Measurements from ENCODE around the gene TMC4. TPM values are rescaled to one million over a fixed set of nuclear protein-coding genes. Genes with fewer than 3 reads are reported as not detected.
"Not testable (repeated sequence)": the region's sequence is repeated elsewhere in the genome, so short reads cannot be mapped to it uniquely, and the experiment has no call there.

Gene TMC4
- total and polyA plus RNA-seq, 2 experiments from 2014 or later, result 40.3 to 94.4 TPM

- Histone ChIP-seq H3K79me2 (peaks cover 19% of the 10 kb centered on the region), H3K36me3 (replicated peaks; ENCODE audit: insufficient read depth, low read depth) (no peaks in the 10 kb centered on the region), H2AFZ (no peak overlapping the region), H3K27me3 (no peaks in the 10 kb centered on the region), H3K27ac (peak overlapping the region; percentile 81), H3K9me2 (replicated peaks; ENCODE audit: insufficient read depth) (no peaks in the 10 kb centered on the region), H3K4me2 (peak overlapping the region; percentile 54), H3K9me3 (ENCODE audit: low read depth) (no peaks in the 10 kb centered on the region), H3K4me3 (no peak overlapping the region), H3K4me1 (ENCODE audit: insufficient read depth) (peaks cover 3% of the 10 kb centered on the region), H4K20me1 (ENCODE audit: insufficient read depth, poor library complexity, severe bottlenecking) (no peaks in the 10 kb centered on the region)
- WGBS (ENCODE audit: low lambda C conversion rate, missing lambda C conversion rate), result 82% methylated on average over 11 of the region's 11 CpGs
- peak; percentile 74 for DNase-seq (ENCODE audit: low spot score)
- TF ChIP-seq CTCF (IDR thresholded peaks at IDR 0.05; ENCODE audit: poor library complexity) (no peak), EZH2phosphoT487 (IDR thresholded peaks at IDR 0.05; ENCODE audit: low read depth, severe bottlenecking, unreplicated experiment) (no peak), EZH2 (IDR thresholded peaks at IDR 0.05; ENCODE audit: borderline replicate concordance) (no peak)
Observed at GRCh38 chr19:54186934-54187381, 14.0 kb upstream of the TMC4 start.

- H3K4me1 ChIP-seq (ENCODE audit: insufficient read depth), result no peaks in the 10 kb centered on the region
- H3K27me3 ChIP-seq, result no peaks in the 10 kb centered on the region
- H3K27ac ChIP-seq, result peak overlapping the region; percentile 81
- no peak for TF ChIP-seq EZH2 (IDR thresholded peaks at IDR 0.05; ENCODE audit: borderline replicate concordance)
- TF ChIP-seq EZH2phosphoT487 (IDR thresholded peaks at IDR 0.05; ENCODE audit: low read depth, severe bottlenecking, unreplicated experiment), result no peak
- TF ChIP-seq CTCF (IDR thresholded peaks at IDR 0.05; ENCODE audit: poor library complexity), result no peak
- H3K4me2 ChIP-seq, result no peak overlapping the region
- no peaks in the 10 kb centered on the region for H3K9me3 ChIP-seq (ENCODE audit: low read depth)
- H3K36me3 ChIP-seq (replicated peaks; ENCODE audit: insufficient read depth, low read depth), result no peaks in the 10 kb centered on the region
- no peaks in the 10 kb centered on the region for H3K9me2 ChIP-seq (replicated peaks; ENCODE audit: insufficient read depth)
- no peak overlapping the region for H3K4me3 ChIP-seq
- peaks cover 19% of the 10 kb centered on the region for H3K79me2 ChIP-seq
- 98% methylated on average over 8 of the region's 8 CpGs for WGBS (ENCODE audit: low lambda C conversion rate, missing lambda C conversion rate)
- no peak for DNase-seq (ENCODE audit: low spot score)
- no peaks in the 10 kb centered on the region for H4K20me1 ChIP-seq (ENCODE audit: insufficient read depth, poor library complexity, severe bottlenecking)
- H2AFZ ChIP-seq, result no peak overlapping the region
Observed at GRCh38 chr19:54186351-54186750, 13.4 kb upstream of the TMC4 start.

GRCh38 chr19:54183431-54183830 is 10.5 kb upstream of the TMC4 start:
- no peaks in the 10 kb centered on the region for H3K36me3 ChIP-seq (replicated peaks; ENCODE audit: insufficient read depth, low read depth)
- no peak overlapping the region for H3K4me2 ChIP-seq
- H2AFZ ChIP-seq, result no peak overlapping the region
- 96% methylated on average over 11 of the region's 11 CpGs for WGBS (ENCODE audit: low lambda C conversion rate, missing lambda C conversion rate)
- peaks cover 16% of the 10 kb centered on the region for H3K79me2 ChIP-seq
- H3K27ac ChIP-seq, result no peak overlapping the region
- H3K4me1 ChIP-seq (ENCODE audit: insufficient read depth), result no peaks in the 10 kb centered on the region
- H4K20me1 ChIP-seq (ENCODE audit: insufficient read depth, poor library complexity, severe bottlenecking), result no peaks in the 10 kb centered on the region
- no peak for TF ChIP-seq EZH2phosphoT487 (IDR thresholded peaks at IDR 0.05; ENCODE audit: low read depth, severe bottlenecking, unreplicated experiment)
- TF ChIP-seq EZH2 (IDR thresholded peaks at IDR 0.05; ENCODE audit: borderline replicate concordance), result no peak
- no peak for TF ChIP-seq CTCF (IDR thresholded peaks at IDR 0.05; ENCODE audit: poor library complexity)
- no peaks in the 10 kb centered on the region for H3K27me3 ChIP-seq
- H3K9me3 ChIP-seq (ENCODE audit: low read depth), result no peaks in the 10 kb centered on the region
- no peak for DNase-seq (ENCODE audit: low spot score)
- H3K9me2 ChIP-seq (replicated peaks; ENCODE audit: insufficient read depth), result no peaks in the 10 kb centered on the region
- H3K4me3 ChIP-seq, result no peak overlapping the region

GRCh38 chr19:54181894-54182293 is 8.9 kb upstream of the TMC4 start:
- not testable (repeated sequence) for H4K20me1 ChIP-seq (ENCODE audit: insufficient read depth, poor library complexity, severe bottlenecking); DNase-seq (ENCODE audit: low spot score); H3K4me2 ChIP-seq; H3K27me3 ChIP-seq; H3K9me2 ChIP-seq (replicated peaks; ENCODE audit: insufficient read depth); H3K9me3 ChIP-seq (ENCODE audit: low read depth); H2AFZ ChIP-seq; H3K27ac ChIP-seq; H3K4me3 ChIP-seq; H3K4me1 ChIP-seq (ENCODE audit: insufficient read depth); H3K79me2 ChIP-seq; H3K36me3 ChIP-seq (replicated peaks; ENCODE audit: insufficient read depth, low read depth)
- 93% methylated on average over 2 of the region's 3 CpGs for WGBS (ENCODE audit: low lambda C conversion rate, missing lambda C conversion rate)

Data from hepatocyte (in vitro differentiated cells).